ENCODE results near the gene TOMM20L.
"Not testable (repeated sequence)": the region's sequence is repeated elsewhere in the genome, so short reads cannot be mapped to it uniquely, and the experiment has no call there.

The TOMM20L gene

GRCh38 chr14:58408681-58409215, 13.0 kb downstream of the TOMM20L start:
- Histone ChIP-seq H3K9ac (ENCODE audit: low read length) (no peak overlapping the region), H3K4me2 (ENCODE audit: low read length) (no peak overlapping the region), H3K27ac (ENCODE audit: low read depth, low read length, poor library complexity, severe bottlenecking) (no peak overlapping the region), H3K79me2 (ENCODE audit: insufficient read depth, low read length) (no peaks in the 10 kb centered on the region), H2AFZ (ENCODE audit: low read length) (no peak overlapping the region), H4K20me1 (ENCODE audit: insufficient read depth, low read length) (no peaks in the 10 kb centered on the region), H3K9me3 (ENCODE audit: low read length) (no peaks in the 10 kb centered on the region), H3K27me3 (ENCODE audit: insufficient read depth, low read length) (no peaks in the 10 kb centered on the region), H3K4me1 (ENCODE audit: insufficient read depth, low read length, severe bottlenecking) (no peaks in the 10 kb centered on the region), H3F3A (ENCODE audit: insufficient read depth, low read length) (no peaks in the 10 kb centered on the region), H3K9me2 (ENCODE audit: low read depth, low read length) (no peaks in the 10 kb centered on the region; the same call in 1 of the 2 replicates), H3K36me3 (ENCODE audit: insufficient read depth, low read length) (peaks cover 64% of the 10 kb centered on the region), H3K4me3 (ENCODE audit: low read depth, low read length, poor library complexity, severe bottlenecking) (no peak overlapping the region)
- TF ChIP-seq CTCF (IDR thresholded peaks at IDR 0.05; ENCODE audit: low read length) (no peak), EZH2 (IDR thresholded peaks at IDR 0.05; ENCODE audit: borderline replicate concordance, low read length) (no peak)

- Histone ChIP-seq H3K27me3 (ENCODE audit: insufficient read depth, low read length) (no peaks in the 10 kb centered on the region), H3K4me3 (ENCODE audit: low read depth, low read length, poor library complexity, severe bottlenecking) (no peak overlapping the region), H4K20me1 (ENCODE audit: insufficient read depth, low read length) (no peaks in the 10 kb centered on the region), H3K36me3 (ENCODE audit: insufficient read depth, low read length) (peaks cover 86% of the 10 kb centered on the region), H3K9me2 (ENCODE audit: low read depth, low read length) (no peaks in the 10 kb centered on the region; the same call in 1 of the 2 replicates), H3K9ac (ENCODE audit: low read length) (no peak overlapping the region), H3K4me1 (ENCODE audit: insufficient read depth, low read length, severe bottlenecking) (no peaks in the 10 kb centered on the region), H2AFZ (ENCODE audit: low read length) (no peak overlapping the region), H3K79me2 (ENCODE audit: insufficient read depth, low read length) (peaks cover 7% of the 10 kb centered on the region; the same call in 1 of the 2 replicates), H3K4me2 (ENCODE audit: low read length) (no peak overlapping the region), H3K27ac (ENCODE audit: low read depth, low read length, poor library complexity, severe bottlenecking) (no peak overlapping the region), H3K9me3 (ENCODE audit: low read length) (no peaks in the 10 kb centered on the region), H3F3A (ENCODE audit: insufficient read depth, low read length) (no peaks in the 10 kb centered on the region)
- no peak for TF ChIP-seq EZH2 (IDR thresholded peaks at IDR 0.05; ENCODE audit: borderline replicate concordance, low read length)
- no peak for TF ChIP-seq CTCF (IDR thresholded peaks at IDR 0.05; ENCODE audit: low read length)
Measured at GRCh38 chr14:58414845-58415244, 19.1 kb downstream of the TOMM20L start.

- peaks cover 85% of the 10 kb centered on the region for H3K36me3 ChIP-seq (ENCODE audit: insufficient read depth, low read length)
- no peak overlapping the region for H3K27ac ChIP-seq (ENCODE audit: low read depth, low read length, poor library complexity, severe bottlenecking)
- H3K9me3 ChIP-seq (ENCODE audit: low read length) = no peaks in the 10 kb centered on the region
- H2AFZ ChIP-seq (ENCODE audit: low read length) = no peak overlapping the region
- H3K79me2 ChIP-seq (ENCODE audit: insufficient read depth, low read length) = peaks cover 7% of the 10 kb centered on the region; the same call in 1 of the 2 replicates
- H3F3A ChIP-seq (ENCODE audit: insufficient read depth, low read length) = no peaks in the 10 kb centered on the region
- no peak overlapping the region for H3K4me2 ChIP-seq (ENCODE audit: low read length)
- H3K4me3 ChIP-seq (ENCODE audit: low read depth, low read length, poor library complexity, severe bottlenecking) = no peak overlapping the region
- H3K9ac ChIP-seq (ENCODE audit: low read length) = no peak overlapping the region
- TF ChIP-seq CTCF (IDR thresholded peaks at IDR 0.05; ENCODE audit: low read length) (no peak), EZH2 (IDR thresholded peaks at IDR 0.05; ENCODE audit: borderline replicate concordance, low read length) (no peak)
- no peaks in the 10 kb centered on the region; the same call in 1 of the 2 replicates for H3K9me2 ChIP-seq (ENCODE audit: low read depth, low read length)
- no peaks in the 10 kb centered on the region for H3K4me1 ChIP-seq (ENCODE audit: insufficient read depth, low read length, severe bottlenecking)
- H3K27me3 ChIP-seq (ENCODE audit: insufficient read depth, low read length) = no peaks in the 10 kb centered on the region
- H4K20me1 ChIP-seq (ENCODE audit: insufficient read depth, low read length) = no peaks in the 10 kb centered on the region
Measured at GRCh38 chr14:58415636-58416547, 20.2 kb downstream of the TOMM20L start.

- H3K4me2 ChIP-seq (ENCODE audit: low read length); H3K9ac ChIP-seq (ENCODE audit: low read length); H4K20me1 ChIP-seq (ENCODE audit: insufficient read depth, low read length); H3K4me3 ChIP-seq (ENCODE audit: low read depth, low read length, poor library complexity, severe bottlenecking); H3F3A ChIP-seq (ENCODE audit: insufficient read depth, low read length); H3K27ac ChIP-seq (ENCODE audit: low read depth, low read length, poor library complexity, severe bottlenecking); H3K9me3 ChIP-seq (ENCODE audit: low read length); H3K27me3 ChIP-seq (ENCODE audit: insufficient read depth, low read length); H3K4me1 ChIP-seq (ENCODE audit: insufficient read depth, low read length, severe bottlenecking); H2AFZ ChIP-seq (ENCODE audit: low read length); H3K79me2 ChIP-seq (ENCODE audit: insufficient read depth, low read length); H3K9me2 ChIP-seq (ENCODE audit: low read depth, low read length): not testable (repeated sequence)
- H3K36me3 ChIP-seq (ENCODE audit: insufficient read depth, low read length) = peaks cover 85% of the 10 kb centered on the region
Measured at GRCh38 chr14:58416934-58417333, 21.2 kb downstream of the TOMM20L start.

Measured in OCI-LY1 (cell line).